GM18526 (cell line): ENCODE measurements around the gene ABHD15.

Experiments
- POLR2A ChIP-seq: IDR thresholded peaks from 3 replicates; pipeline ENCODE4 v1.6.1; 2011; ENCODE audit not compliant: insufficient read length; ENCODE audit errors: extremely low read depth

Gene ABHD15

GRCh38 chr17:29557085-29557738 is 9.6 kb downstream of the ABHD15 start:
- no peak for TF ChIP-seq POLR2A

GRCh38 chr17:29555840-29556239 is 11.0 kb downstream of the ABHD15 start:
- no peak for TF ChIP-seq POLR2A

- no peak for TF ChIP-seq POLR2A
These were observed 17.5 kb downstream of the ABHD15 start for GRCh38 chr17:29549177-29549923.

- no peak for TF ChIP-seq POLR2A
These were observed 20.0 kb downstream of the ABHD15 start for GRCh38 chr17:29546830-29547229.

- TF ChIP-seq POLR2A = no peak
These were observed 20.8 kb downstream of the ABHD15 start for GRCh38 chr17:29546085-29546484.

- no peak for TF ChIP-seq POLR2A
These were observed 22.8 kb downstream of the ABHD15 start for GRCh38 chr17:29544066-29544465.

GRCh38 chr17:29533976-29534375 is 32.9 kb downstream of the ABHD15 start:
- TF ChIP-seq POLR2A = no peak

GRCh38 chr17:29526322-29526721 is 40.5 kb downstream of the ABHD15 start:
- TF ChIP-seq POLR2A = no peak

GRCh38 chr17:29524692-29525091 is 42.1 kb downstream of the ABHD15 start:
- no peak for TF ChIP-seq POLR2A

GRCh38 chr17:29518359-29518758 is 48.5 kb downstream of the ABHD15 start:
- TF ChIP-seq POLR2A = no peak

GRCh38 chr17:29514792-29515191 is 52.0 kb downstream of the ABHD15 start:
- no peak for TF ChIP-seq POLR2A

- no peak for TF ChIP-seq POLR2A
These were observed 55.9 kb downstream of the ABHD15 start for GRCh38 chr17:29510953-29511352.
